Spleen (tissue), 7 donors: ENCODE results near the gene RAB3B.

Source experiments
- CTCF ChIP-seq, 11 experiments: fragments of 200-600 bp in 7 of 11; fragments of 450-650 bp in 4 of 11; sonication (generic) in 4 of 11; IDR thresholded peaks in 8 of 11; conservative IDR thresholded peaks in 3 of 11; 1 replicate in 7 of 11; 2 replicates in 4 of 11; pipeline versions ENCODE4 v1.4.0 to v1.8.0; 2016 to 2021; ENCODE audit warnings: antibody characterized with exemption in 11 of 11, inconsistent platforms in 4 of 11, mild to moderate bottlenecking in 1 of 11
- POLR2A ChIP-seq, 3 donors: fragments of 450-650 bp; IDR thresholded peaks; one replicate each; pipeline ENCODE4 v1.5.1; 2017; ENCODE audit warnings: antibody characterized with exemption in 3 of 3, mild to moderate bottlenecking in 1 of 3
- donor health status: DM: no; HTN: no; CAD: no; lungs with moderate emphysema.
- donor health status: DM: no; HTN: no; CAD: no.
- donor health status: DM: no; HTN: no; CAD: no.

- TF ChIP-seq CTCF (IDR thresholded peaks at IDR 0.05 in 8 of 11, conservative IDR thresholded peaks at IDR 0.05 in 3 of 11) (no peak), POLR2A (IDR thresholded peaks at IDR 0.05) (no peak)
Observed at GRCh38 chr1:51859333-51859732, 131.2 kb downstream of the RAB3B start.
